Natural killer cell (primary cell): ENCODE measurements around the gene STARD7. TPM values are rescaled to one million over a fixed set of nuclear protein-coding genes. Genes with fewer than 3 reads are reported as not detected.

Experiments used
- ATAC-seq, 3 donors: fragments of 150-1000 bp in 2 of 3; fragments of 200-7000 bp in 1 of 3; cut with Tn5 transposase; 1 replicate in 1 of 3; 2 replicates in 2 of 3; pipeline ENCODE4 v1.10.0; 2021; ENCODE audit warnings: mild to moderate bottlenecking in 2 of 3, moderate library complexity in 2 of 3
- DNase-seq, 2 donors: peaks; one replicate each; pipeline versions ENCODE4 v3.0.0 to v3.0.0-alpha.2; 2013 to 2021; ENCODE audit warnings: mixed read lengths in 1 of 2
- H3K27ac ChIP-seq: one replicate; pipeline ENCODE4 v1.5.1; 2013; ENCODE audit warnings: mild to moderate bottlenecking, low read length
- H3K27me3 ChIP-seq: one replicate; pipeline ENCODE4 v1.6.1; 2013; ENCODE audit warnings: low read length; ENCODE audit not compliant: control insufficient read depth, insufficient read depth
- H3K36me3 ChIP-seq: one replicate; pipeline ENCODE4 v1.6.1; 2013; ENCODE audit warnings: low read length; ENCODE audit not compliant: control insufficient read depth, insufficient read depth
- H3K4me1 ChIP-seq: one replicate; pipeline ENCODE4 v1.6.1; 2013; ENCODE audit warnings: low read length; ENCODE audit not compliant: control insufficient read depth, insufficient read depth
- H3K4me3 ChIP-seq: one replicate; pipeline ENCODE4 v1.5.1; 2013; ENCODE audit warnings: low read length
- H3K9me3 ChIP-seq: one replicate; pipeline ENCODE4 v1.6.1; 2013; ENCODE audit warnings: low read length; ENCODE audit not compliant: control insufficient read depth, insufficient read depth
- H3K27ac Mint-ChIP-seq, 2 donors: one replicate each; pipeline ENCODE4 v1.8.0; 2022; ENCODE audit warnings: mild to moderate bottlenecking in 2 of 2, mixed read lengths in 2 of 2, moderate library complexity in 1 of 2
- H3K27me3 Mint-ChIP-seq, 2 donors: one replicate each; pipeline ENCODE4 v1.8.0; 2022; ENCODE audit warnings: low read depth in 2 of 2, mixed read lengths in 2 of 2
- H3K36me3 Mint-ChIP-seq: one replicate; pipeline ENCODE4 v1.8.0; 2022; ENCODE audit warnings: mixed read lengths
- H3K4me1 Mint-ChIP-seq, 2 donors: one replicate each; pipeline ENCODE4 v1.8.0; 2022; ENCODE audit warnings: mixed read lengths in 2 of 2
- H3K4me3 Mint-ChIP-seq: one replicate; pipeline ENCODE4 v1.8.0; 2022; ENCODE audit warnings: mild to moderate bottlenecking, moderate library complexity, mixed read lengths
- H3K9me3 Mint-ChIP-seq, 2 donors: one replicate each; pipeline ENCODE4 v1.8.0; 2022; ENCODE audit warnings: mixed read lengths in 2 of 2
- WGBS: methylation state at CpG from one replicate; pipeline ENCODE4 v1.1.7; 2013; ENCODE audit warnings: missing lambda C conversion rate; ENCODE audit not compliant: insufficient coverage; 5-methylcytosine and 5-hydroxymethylcytosine counted together
- intact Hi-C: fragments of 100-400 bp; cut with micrococcal nuclease; formaldehyde crosslinking; loops from one replicate; pipeline ENCODE4 v1.14.2; 2022
- total RNA-seq, 4 donors: library from RNA; stranded (reverse); fragments of 120-200 nt in 1 of 4; gene quantifications; one replicate each; pipeline versions ENCODE4 v1.2.3 to v1.2.4, GENCODE V29; 2013 to 2022
- TF ChIP-seq, protein P1 (sequence below): fragments of 200-600 bp; IDR thresholded peaks from one replicate; pipeline ENCODE4 v1.8.0; 2022; ENCODE audit warnings: antibody characterized with exemption

The STARD7 gene
- total RNA-seq, 3 donors from 2014 or later (not counting 1 experiment from before 2014, with no cell fraction given) = 62.6 to 106 (median 86.1) TPM

DNA sequence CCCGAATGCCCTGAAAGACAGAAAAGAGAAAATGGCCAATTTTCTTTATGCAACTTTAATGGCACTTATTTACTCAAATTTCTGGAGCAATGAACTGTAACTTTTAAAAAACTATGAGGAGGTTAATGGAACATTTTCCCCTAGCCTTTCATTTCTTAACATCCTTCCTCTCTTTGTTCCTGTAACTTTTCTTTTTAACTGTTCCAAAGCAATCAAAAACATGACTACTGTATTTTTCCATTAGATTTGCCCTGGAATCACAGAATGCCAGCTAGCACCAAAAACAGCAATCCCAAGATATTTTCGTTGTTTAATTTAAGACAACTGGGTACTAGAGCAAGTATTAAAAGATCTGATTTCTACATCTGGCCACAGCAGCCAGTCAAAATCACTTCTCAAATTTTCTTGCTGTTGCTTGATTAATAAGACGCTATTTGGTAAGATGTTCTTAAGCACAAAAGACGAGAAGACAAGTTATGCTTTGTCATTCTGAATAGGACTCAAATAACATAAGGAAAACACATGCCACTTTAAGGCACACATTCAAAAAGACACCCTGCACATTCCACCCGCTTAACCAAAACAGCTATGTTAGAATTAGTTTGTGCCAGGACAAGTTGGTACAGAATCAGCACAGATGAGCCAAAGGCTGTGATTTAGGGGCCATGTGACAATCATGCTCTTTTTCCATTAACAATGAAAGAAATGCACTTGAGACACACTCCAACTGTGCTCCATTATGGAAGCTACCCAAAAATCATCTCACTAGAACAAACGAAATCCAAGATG lies 3.6 kb downstream of the STARD7 start:
- ATAC-seq = no peak
- intact Hi-C loops = no loop called here
- no peak for DNase-seq
- Mint-ChIP-seq H3K27me3 (no peaks in the 10 kb centered on the region), H3K27ac (peak overlapping the region; percentile 88 to 93), H3K4me3 (peak overlapping the region; percentile 64), H3K9me3 (no peaks in the 10 kb centered on the region), H3K36me3 (no peaks in the 10 kb centered on the region), H3K4me1 (peaks cover 56 to 70% of the 10 kb centered on the region in 2 donors)
- H3K4me1 ChIP-seq = peaks cover 42% of the 10 kb centered on the region
- 63% methylated on average over 6 of the region's 6 CpGs for WGBS
- no peak overlapping the region for H3K27ac ChIP-seq
- TF ChIP-seq, protein P1, sequence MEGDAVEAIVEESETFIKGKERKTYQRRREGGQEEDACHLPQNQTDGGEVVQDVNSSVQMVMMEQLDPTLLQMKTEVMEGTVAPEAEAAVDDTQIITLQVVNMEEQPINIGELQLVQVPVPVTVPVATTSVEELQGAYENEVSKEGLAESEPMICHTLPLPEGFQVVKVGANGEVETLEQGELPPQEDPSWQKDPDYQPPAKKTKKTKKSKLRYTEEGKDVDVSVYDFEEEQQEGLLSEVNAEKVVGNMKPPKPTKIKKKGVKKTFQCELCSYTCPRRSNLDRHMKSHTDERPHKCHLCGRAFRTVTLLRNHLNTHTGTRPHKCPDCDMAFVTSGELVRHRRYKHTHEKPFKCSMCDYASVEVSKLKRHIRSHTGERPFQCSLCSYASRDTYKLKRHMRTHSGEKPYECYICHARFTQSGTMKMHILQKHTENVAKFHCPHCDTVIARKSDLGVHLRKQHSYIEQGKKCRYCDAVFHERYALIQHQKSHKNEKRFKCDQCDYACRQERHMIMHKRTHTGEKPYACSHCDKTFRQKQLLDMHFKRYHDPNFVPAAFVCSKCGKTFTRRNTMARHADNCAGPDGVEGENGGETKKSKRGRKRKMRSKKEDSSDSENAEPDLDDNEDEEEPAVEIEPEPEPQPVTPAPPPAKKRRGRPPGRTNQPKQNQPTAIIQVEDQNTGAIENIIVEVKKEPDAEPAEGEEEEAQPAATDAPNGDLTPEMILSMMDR = no peak
- no peaks in the 10 kb centered on the region for H3K27me3 ChIP-seq
- no peaks in the 10 kb centered on the region for H3K36me3 ChIP-seq
- no peak overlapping the region for H3K4me3 ChIP-seq
- no peaks in the 10 kb centered on the region for H3K9me3 ChIP-seq

DNA sequence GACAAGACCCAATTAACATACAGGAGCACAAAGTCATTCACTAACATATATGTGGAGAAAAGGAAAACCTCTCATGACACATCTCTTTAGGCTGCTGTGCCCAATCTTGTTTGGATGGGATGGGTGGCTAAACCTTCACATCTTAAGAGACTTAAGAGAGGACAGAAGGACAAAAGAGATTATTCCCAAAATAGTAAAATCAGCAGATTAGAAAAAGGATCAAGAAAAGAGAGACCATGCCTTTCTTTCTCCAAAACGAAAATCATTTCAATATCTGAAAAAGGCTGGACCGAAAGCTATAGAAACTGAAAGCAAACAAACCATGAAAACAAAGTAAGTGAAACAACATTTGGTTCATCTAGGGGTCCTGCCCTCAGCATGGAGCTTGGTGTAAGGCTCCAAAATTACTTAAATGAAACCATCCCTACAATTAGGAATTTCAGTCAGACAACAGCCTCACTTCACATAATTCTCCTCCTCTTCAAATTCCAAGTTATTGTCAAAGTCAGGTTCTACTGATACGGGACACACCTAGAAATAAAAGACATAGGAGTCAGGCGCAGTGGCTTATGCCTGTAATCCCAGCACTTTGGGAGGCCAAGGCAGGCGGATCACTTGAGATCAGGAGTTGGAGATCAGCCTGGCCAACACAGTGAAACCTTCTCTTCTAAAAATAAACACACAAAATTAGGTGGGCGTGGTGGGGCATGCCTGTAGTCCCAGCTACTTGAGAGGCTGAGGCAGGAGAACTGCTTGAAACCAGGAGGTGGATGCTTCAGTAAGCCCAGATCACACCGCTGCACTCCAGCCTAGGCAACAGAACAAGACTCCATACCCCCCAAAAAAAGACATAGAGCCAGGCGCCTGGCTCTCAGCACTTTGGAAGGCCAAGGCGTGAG lies 5.2 kb downstream of the STARD7 start:
- ATAC-seq (no peak), DNase-seq (peak in 1 of 2 donors; percentile 34)
- Histone ChIP-seq H3K27ac (peak overlapping the region; percentile 67), H3K9me3 (no peaks in the 10 kb centered on the region), H3K36me3 (no peaks in the 10 kb centered on the region), H3K27me3 (no peaks in the 10 kb centered on the region), H3K4me1 (peaks cover 37% of the 10 kb centered on the region), H3K4me3 (peak overlapping the region; percentile 11)
- Mint-ChIP-seq H3K27me3 (no peaks in the 10 kb centered on the region), H3K36me3 (no peaks in the 10 kb centered on the region), H3K4me3 (peak overlapping the region; percentile 78), H3K27ac (peak overlapping the region; percentile 89 to 93), H3K9me3 (no peaks in the 10 kb centered on the region), H3K4me1 (peaks cover 61 to 80% of the 10 kb centered on the region in 2 donors)
- intact Hi-C loops = no loop called here
- TF ChIP-seq, protein P1 = no peak
- 61% methylated on average over 9 of the region's 9 CpGs for WGBS

DNA sequence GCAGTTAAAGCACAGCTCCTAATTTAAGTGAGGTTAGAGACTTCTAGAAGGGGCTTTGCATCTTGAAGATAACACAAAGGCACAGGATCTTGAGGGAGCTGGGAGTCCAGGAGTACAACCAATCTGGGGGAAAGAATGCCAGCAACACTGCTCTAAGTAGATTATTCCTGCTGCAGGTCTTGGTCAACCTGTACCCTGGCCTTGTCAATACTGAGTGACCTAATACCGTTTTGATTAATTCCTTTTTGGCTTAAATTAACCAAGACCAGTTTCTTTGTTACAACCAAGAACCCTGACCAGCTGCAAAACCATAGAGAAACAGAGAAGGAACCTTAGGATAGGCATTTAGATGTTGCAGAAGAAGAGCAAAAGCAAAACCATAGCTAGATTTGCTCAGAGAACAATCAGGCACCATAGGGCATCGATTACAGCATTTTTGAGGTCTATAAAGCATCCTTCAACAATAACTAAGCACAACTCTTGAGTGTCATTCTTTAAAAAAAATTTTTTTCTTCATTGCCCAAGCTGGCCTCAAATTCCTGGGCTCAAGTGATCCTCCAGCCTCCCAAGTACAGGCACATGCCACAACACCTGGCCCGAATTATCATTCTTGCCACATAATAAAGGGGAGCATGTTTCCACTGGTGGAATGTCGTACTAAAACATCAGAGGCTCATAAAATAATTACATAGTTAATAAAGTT lies 6.3 kb downstream of the STARD7 start:
- peaks cover 33% of the 10 kb centered on the region for H3K4me1 ChIP-seq

More for the DNA sequence above, 6.3 kb downstream of the STARD7 start:
- no peak for DNase-seq
- no peak for ATAC-seq
- H3K4me3 ChIP-seq = no peak overlapping the region
- 82% methylated on average over 3 of the region's 4 CpGs for WGBS
- peak overlapping the region; percentile 67 for H3K27ac ChIP-seq
- H3K9me3 ChIP-seq = no peaks in the 10 kb centered on the region
- H3K27me3 Mint-ChIP-seq = no peaks in the 10 kb centered on the region
- peaks cover 58 to 77% of the 10 kb centered on the region in 2 donors for H3K4me1 Mint-ChIP-seq
- no peaks in the 10 kb centered on the region for H3K36me3 ChIP-seq
- H3K27ac Mint-ChIP-seq = peak overlapping the region; percentile 89 to 93
- intact Hi-C loops = no loop called here
- H3K4me3 Mint-ChIP-seq = peak overlapping the region; percentile 32
- TF ChIP-seq, protein P1 = no peak
- no peaks in the 10 kb centered on the region for H3K9me3 Mint-ChIP-seq
- no peaks in the 10 kb centered on the region for H3K27me3 ChIP-seq
- H3K36me3 Mint-ChIP-seq = no peaks in the 10 kb centered on the region
